AG09319 (cell line): ENCODE results near the gene VAV2.

ENCODE experiments used
- DNase-seq: peaks from one replicate; pipeline ENCODE4 v3.0.0-alpha.2; 2010; ENCODE audit warnings: low read depth; ENCODE audit errors: extremely low read depth
- CTCF ChIP-seq: IDR thresholded peaks from 2 replicates; pipeline ENCODE4 v1.5.1; 2011; ENCODE audit warnings: low read depth, mild to moderate bottlenecking, inconsistent platforms, low read length, moderate library complexity

VAV2 gene

GRCh38 chr9:134010310-134011173 is 18.4 kb upstream of the VAV2 start:
- DNase-seq: no peak
- no peak for TF ChIP-seq CTCF

GRCh38 chr9:134007571-134007970 is 15.4 kb upstream of the VAV2 start:
- no peak for DNase-seq
- TF ChIP-seq CTCF: no peak

- DNase-seq: no peak
- no peak for TF ChIP-seq CTCF
Observed at GRCh38 chr9:134007150-134007549, 15.0 kb upstream of the VAV2 start.

GRCh38 chr9:134005381-134005780 is 13.3 kb upstream of the VAV2 start:
- no peak for DNase-seq
- TF ChIP-seq CTCF: no peak

- TF ChIP-seq CTCF: no peak
- no peak for DNase-seq
Observed at GRCh38 chr9:134004881-134005280, 12.8 kb upstream of the VAV2 start.

GRCh38 chr9:134004131-134004873 is 12.2 kb upstream of the VAV2 start:
- no peak for DNase-seq
- TF ChIP-seq CTCF: no peak

GRCh38 chr9:134003237-134003636 is 11.1 kb upstream of the VAV2 start:
- DNase-seq: no peak
- no peak for TF ChIP-seq CTCF
